CMK (cell line): ENCODE data around the gene CTAGE1.
A peak's percentile ranks its signal among the peaks of the same experiment; 100 is the strongest.
"Not testable (repeated sequence)": the region's sequence is repeated elsewhere in the genome, so short reads cannot be mapped to it uniquely, and the experiment has no call there.

Source experiments
- DNase-seq: peaks from one replicate; pipeline ENCODE4 v3.0.0-alpha.2; 2010; ENCODE audit warnings: low read depth

CTAGE1 gene

GRCh38 chr18:22417496-22418188, at the start of gene CTAGE1:
CTAGE1 (minus strand) TSS chr18:22417915; CDS start chr18:22417811, 104 bp downstream.
- DNase-seq, result no peak

DNA sequence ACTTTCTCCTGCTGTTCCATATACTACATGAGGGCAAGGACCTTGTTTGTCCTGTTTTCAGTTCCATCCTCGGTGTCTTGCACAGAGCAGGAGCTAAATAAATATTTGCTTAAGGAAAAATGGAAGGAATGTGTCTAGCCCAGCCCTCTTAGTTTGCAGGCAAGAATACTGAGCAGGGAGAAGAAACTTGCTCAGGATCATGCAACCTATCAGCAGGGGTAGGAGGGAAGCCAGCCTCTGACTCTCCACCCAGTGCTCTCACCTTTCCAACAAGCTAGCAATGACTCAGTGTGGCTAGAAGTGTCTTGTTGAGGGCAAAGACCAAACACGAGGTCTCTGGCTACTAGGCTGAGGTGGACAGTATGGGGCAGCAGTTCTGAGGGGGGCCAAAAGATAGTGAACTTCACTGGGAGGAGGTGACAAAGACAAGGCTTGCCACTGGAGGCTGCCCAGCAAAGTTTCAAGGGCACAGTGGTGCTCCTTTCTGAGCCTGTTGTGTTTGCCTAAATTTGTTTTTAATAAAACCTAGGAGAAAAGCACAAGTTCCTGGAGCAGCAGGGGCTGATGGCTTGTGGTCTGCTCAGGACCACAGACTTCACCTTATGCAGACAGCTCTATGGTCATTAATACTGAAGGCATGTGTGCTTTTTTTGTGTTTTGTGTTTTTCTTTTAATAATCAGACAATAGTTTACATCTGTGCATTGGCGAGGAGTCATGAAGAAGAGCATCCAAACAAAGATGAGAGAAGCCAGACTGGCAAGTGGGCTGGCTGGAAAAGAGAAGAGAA, 49.1 kb upstream of the CTAGE1 start:
- DNase-seq, result no peak

DNA sequence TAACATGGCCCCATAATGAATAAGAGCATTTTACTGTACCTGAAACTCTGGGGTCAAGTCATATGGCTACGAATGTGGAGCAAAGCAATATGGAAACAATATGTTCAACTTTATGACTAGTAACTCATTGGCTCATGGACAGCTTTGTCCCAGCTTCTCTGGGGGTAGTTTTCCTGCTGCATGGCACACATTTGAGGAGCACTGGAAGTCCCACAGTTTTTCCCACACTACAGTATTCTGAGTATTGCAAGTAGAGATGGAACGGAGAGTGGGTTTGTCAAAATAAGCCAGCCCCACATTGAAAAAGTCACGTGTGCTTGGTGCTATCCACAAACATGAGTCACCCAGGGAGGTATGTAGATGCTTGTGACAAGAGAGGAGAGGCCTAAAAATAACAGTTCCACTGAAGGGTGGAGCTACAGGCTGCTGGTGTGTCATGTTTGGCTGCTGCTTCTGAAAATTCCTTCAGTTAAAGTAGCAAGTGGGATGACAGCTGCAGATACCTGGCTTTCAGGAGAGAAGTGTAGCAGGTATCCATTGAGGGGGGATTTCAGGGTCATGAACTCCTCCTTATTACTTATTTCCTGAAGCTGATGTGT, 48.2 kb upstream of the CTAGE1 start:
- DNase-seq, result no peak

- DNase-seq, result no peak
These were observed 45.4 kb upstream of the CTAGE1 start for GRCh38 chr18:22463076-22463475.

- no peak for DNase-seq
These were observed 41.8 kb upstream of the CTAGE1 start for GRCh38 chr18:22459491-22459890.

- DNase-seq, result no peak
These were observed 39.8 kb upstream of the CTAGE1 start for GRCh38 chr18:22457524-22457923.

GRCh38 chr18:22456547-22456946, 38.8 kb upstream of the CTAGE1 start:
- DNase-seq, result no peak

GRCh38 chr18:22456116-22456480, 38.4 kb upstream of the CTAGE1 start:
- no peak for DNase-seq

- no peak for DNase-seq
These were observed 37.9 kb upstream of the CTAGE1 start for GRCh38 chr18:22455425-22456115.

GRCh38 chr18:22453315-22453714, 35.6 kb upstream of the CTAGE1 start:
- no peak for DNase-seq

DNA sequence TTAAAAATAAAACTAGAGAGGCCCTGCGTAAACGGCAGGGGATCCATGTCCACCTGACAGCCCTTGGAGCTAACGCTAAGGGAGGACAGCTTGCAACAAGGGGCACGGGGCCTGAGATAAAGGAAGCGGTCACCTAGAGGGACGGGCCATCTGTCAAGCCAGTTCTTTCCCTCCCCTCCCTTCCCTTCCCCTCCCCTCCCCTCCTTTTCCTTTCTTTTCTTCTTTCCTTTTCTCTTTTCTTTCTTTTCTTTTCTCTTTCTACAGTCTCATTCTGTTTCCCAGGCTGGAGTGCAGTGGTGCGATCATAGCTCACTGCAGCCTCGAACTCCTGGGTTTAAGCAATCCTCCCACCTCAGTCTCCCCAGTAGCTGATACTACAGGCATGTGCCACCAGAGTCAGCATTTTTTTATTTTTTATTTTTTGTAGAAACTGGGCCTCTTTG, 34.5 kb upstream of the CTAGE1 start:
- peak; percentile 32 for DNase-seq

DNA sequence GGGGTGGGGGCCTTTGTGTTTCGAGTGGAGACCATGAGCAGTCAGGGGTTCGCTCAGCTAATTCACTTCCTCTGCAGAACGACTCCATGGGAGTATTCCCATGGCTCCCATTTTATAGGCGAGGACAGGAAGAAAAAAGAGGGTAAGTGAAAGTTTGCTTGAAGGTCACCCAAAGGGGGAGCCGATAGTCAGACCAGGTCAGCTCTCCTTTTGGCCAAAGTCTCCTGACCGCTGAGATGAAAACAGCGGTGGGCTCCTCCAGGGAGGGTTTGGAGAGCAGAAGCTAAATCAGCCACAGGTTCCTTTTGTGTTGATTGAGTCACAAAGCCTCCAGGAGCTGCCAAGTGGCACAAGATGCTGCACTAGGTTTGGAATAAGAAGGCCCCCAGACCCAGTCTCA, 34.1 kb upstream of the CTAGE1 start:
- no peak for DNase-seq

DNA sequence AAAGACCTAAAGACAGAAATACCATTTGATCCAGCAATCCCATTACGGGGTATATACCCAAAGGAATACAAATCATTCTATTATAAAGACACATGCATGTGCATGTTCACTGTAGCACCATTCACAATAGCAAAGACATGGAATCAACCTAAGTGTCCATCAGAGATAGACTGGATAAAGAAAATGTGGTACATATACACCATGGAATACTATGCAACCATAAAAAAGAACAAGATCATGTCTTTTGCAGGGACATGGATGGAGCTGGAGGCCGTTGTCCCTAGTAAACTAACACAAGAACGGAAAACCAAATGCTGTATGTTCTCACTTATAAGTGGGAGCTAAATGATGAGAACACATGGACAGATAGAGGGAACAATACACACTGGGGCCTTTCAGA, 33.1 kb upstream of the CTAGE1 start:
- DNase-seq, result not testable (repeated sequence)

DNA sequence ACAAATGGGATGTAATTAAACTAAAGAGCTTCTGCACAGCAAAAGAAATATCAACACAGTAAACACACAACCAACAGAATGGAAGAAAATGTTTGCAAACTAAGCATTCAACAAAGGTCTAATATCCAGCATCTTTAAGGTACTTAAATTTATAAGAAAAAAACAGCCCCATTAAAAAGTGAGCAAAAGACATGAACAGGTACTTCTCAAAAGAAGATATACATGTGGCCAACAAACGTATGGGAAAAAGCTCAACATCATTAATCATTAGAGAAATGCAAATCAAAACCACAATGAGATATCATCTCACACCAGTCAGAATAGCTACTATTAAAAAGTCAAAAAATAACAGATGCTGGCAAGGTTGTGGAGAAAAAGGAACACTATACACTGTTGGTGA, 32.6 kb upstream of the CTAGE1 start:
- not testable (repeated sequence) for DNase-seq

- DNase-seq, result not testable (repeated sequence)
These were observed 32.0 kb upstream of the CTAGE1 start for GRCh38 chr18:22449753-22450152.

- DNase-seq, result no peak
These were observed 30.5 kb upstream of the CTAGE1 start for GRCh38 chr18:22448238-22448637.

DNA sequence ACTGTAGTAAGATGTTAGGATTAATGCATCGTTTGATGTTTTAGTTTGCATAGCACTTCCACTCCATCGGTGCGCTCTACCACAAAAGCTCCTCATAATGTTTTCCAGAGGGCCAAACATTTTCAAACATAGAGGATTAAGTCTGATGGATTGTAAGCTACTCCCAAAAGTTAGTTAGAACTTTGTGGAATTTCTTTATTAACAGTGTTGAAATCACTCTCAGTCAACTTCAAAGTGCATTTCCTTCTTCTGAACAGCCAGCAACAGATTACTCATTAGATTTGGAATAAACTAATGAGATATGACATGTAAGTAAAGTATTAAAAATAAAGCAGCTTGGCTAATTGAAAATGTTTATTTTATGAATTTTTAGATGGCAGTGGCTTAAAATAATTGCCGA, 30.1 kb upstream of the CTAGE1 start:
- DNase-seq, result no peak

DNA sequence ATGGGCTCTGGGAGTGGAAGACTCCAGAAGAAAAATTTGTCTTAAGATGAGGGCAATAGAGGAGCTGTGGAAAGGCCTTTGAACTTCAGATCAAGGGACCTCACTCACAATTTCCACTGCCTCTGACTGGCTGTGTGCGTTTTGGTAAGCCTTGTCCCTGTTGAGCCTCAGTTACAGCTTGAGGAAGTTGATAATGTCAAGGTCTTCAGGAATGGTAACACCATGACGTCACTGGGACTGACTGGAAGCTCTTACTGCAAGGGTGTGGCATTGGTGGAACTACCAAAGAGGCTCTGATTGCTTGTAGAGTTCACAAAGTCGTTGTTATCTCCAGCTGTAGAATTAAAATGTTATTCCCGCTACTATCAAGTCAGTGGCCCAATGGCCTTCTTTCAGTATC, 29.2 kb upstream of the CTAGE1 start:
- DNase-seq, result no peak

- DNase-seq, result no peak
These were observed 28.6 kb upstream of the CTAGE1 start for GRCh38 chr18:22446325-22446724.

GRCh38 chr18:22441638-22442037, 23.9 kb upstream of the CTAGE1 start:
- no peak for DNase-seq

- DNase-seq, result no peak
These were observed 21.7 kb upstream of the CTAGE1 start for GRCh38 chr18:22439447-22439846.

GRCh38 chr18:22436136-22436535, 18.4 kb upstream of the CTAGE1 start:
- DNase-seq, result no peak
